Neural crest cell (in vitro differentiated cells): ENCODE measurements around the gene GABRG1. TPM values are rescaled to one million over a fixed set of nuclear protein-coding genes. Genes with fewer than 3 reads are reported as not detected.

Experiments used
- DNase-seq: peaks from one replicate; pipeline ENCODE4 v3.0.0; 2021; ENCODE audit warnings: low read depth, mixed read lengths, low spot score
- H3K27ac Mint-ChIP-seq: one replicate; pipeline ENCODE4 v1.8.0; 2021; ENCODE audit warnings: mild to moderate bottlenecking, mixed read lengths; ENCODE audit not compliant: unreplicated experiment
- H3K27me3 Mint-ChIP-seq: 2 replicates; pipeline ENCODE4 v1.8.0; 2021; ENCODE audit warnings: low read depth, mild to moderate bottlenecking, mixed read lengths
- H3K36me3 Mint-ChIP-seq: 2 replicates; pipeline ENCODE4 v1.8.0; 2021; ENCODE audit warnings: low read depth, mild to moderate bottlenecking, mixed read lengths
- H3K4me1 Mint-ChIP-seq: 2 replicates; pipeline ENCODE4 v1.8.0; 2021; ENCODE audit warnings: mixed read lengths
- H3K4me3 Mint-ChIP-seq: one replicate; pipeline ENCODE4 v1.8.0; 2021; ENCODE audit warnings: mild to moderate bottlenecking, mixed read lengths
- H3K9me3 Mint-ChIP-seq: 2 replicates; pipeline ENCODE4 v1.8.0; 2021; ENCODE audit warnings: mixed read lengths
- total RNA-seq: library from RNA; stranded (reverse); gene quantifications from 2 replicates; pipeline ENCODE4 v1.2.1, GENCODE V29; 2021
- TF ChIP-seq, protein P1 (sequence below): fragments of 200-600 bp; sonication (generic); conservative IDR thresholded peaks from 2 replicates; pipeline ENCODE4 v1.5.0; 2021; ENCODE audit warnings: antibody characterized with exemption, mild to moderate bottlenecking

The GABRG1 gene
- total RNA-seq, 1 donor from 2014 or later = not detected

GRCh38 chr4:46081248-46081647 is 42.6 kb downstream of the GABRG1 start:
- Mint-ChIP-seq H3K9me3 (no peaks in the 10 kb centered on the region), H3K27me3 (peaks cover 37% of the 10 kb centered on the region), H3K4me1 (no peaks in the 10 kb centered on the region), H3K36me3 (no peaks in the 10 kb centered on the region), H3K27ac (no peak overlapping the region), H3K4me3 (no peak overlapping the region)
- TF ChIP-seq, protein P1, sequence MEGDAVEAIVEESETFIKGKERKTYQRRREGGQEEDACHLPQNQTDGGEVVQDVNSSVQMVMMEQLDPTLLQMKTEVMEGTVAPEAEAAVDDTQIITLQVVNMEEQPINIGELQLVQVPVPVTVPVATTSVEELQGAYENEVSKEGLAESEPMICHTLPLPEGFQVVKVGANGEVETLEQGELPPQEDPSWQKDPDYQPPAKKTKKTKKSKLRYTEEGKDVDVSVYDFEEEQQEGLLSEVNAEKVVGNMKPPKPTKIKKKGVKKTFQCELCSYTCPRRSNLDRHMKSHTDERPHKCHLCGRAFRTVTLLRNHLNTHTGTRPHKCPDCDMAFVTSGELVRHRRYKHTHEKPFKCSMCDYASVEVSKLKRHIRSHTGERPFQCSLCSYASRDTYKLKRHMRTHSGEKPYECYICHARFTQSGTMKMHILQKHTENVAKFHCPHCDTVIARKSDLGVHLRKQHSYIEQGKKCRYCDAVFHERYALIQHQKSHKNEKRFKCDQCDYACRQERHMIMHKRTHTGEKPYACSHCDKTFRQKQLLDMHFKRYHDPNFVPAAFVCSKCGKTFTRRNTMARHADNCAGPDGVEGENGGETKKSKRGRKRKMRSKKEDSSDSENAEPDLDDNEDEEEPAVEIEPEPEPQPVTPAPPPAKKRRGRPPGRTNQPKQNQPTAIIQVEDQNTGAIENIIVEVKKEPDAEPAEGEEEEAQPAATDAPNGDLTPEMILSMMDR = no peak
- DNase-seq = no peak

DNA sequence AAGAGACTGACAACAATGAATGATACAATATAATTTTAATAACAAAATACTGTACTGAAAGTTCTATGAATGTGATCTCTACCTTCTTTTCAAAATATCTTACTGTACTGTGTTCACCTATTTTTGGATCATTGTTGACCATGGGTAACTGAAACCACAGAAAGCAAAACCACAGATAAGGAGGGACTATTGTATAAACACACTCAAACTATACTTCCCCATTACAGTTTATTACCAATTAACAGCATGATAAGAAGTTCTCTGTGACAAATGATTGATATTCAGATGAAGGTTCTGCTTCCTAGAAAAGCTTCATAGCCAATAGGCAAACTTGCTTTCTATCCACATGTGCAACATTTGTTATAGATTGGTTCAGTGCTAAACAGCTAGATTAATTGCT is 50.1 kb downstream of the GABRG1 start:
- no peak overlapping the region for H3K27ac Mint-ChIP-seq
- H3K36me3 Mint-ChIP-seq = no peaks in the 10 kb centered on the region
- TF ChIP-seq, protein P1 = no peak
- no peaks in the 10 kb centered on the region for H3K4me1 Mint-ChIP-seq
- H3K9me3 Mint-ChIP-seq = no peaks in the 10 kb centered on the region
- no peak overlapping the region for H3K4me3 Mint-ChIP-seq
- peaks cover 19% of the 10 kb centered on the region for H3K27me3 Mint-ChIP-seq
- DNase-seq = no peak

DNA sequence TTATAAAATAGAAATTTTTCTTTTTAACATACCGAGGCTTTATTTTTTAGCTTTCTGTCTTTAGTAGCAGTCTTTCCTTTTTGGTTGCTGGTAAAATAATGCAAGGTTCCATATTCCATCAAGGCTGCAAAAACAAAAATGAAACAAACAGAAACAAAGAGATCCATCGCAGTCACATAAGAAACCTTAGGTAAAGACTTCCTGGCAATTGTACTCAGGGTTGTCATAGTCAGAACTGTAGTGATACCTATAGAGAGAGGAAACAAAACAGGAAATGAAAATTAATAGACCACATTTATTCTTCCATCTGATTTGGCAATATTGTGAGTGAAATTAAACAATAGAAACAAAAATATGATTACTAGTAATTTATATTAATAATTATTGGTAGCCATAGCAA is 72.5 kb downstream of the GABRG1 start:
- Mint-ChIP-seq H3K4me1 (no peaks in the 10 kb centered on the region), H3K4me3 (no peak overlapping the region), H3K36me3 (no peaks in the 10 kb centered on the region), H3K9me3 (no peaks in the 10 kb centered on the region), H3K27ac (no peak overlapping the region), H3K27me3 (peaks cover 24% of the 10 kb centered on the region)
- no peak for DNase-seq
- TF ChIP-seq, protein P1 = no peak

DNA sequence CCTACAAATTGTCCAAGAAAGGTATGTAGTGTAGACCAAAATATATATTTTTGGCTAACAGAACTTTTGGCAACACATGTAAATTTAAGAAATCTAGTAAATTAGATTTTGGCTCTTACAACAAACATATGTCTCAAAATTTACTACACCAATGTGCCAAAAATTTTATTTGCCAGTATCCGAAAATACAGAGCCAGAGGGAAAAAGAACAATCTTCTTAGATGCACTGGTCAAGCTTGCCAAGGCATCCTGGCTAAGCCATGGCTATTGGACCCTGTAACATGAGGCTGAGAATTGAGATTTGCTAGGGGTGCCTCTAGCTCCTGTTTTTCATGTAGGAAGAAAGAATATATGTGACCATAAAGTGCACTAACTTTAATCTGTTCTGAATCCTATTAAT is 91.8 kb downstream of the GABRG1 start:
- DNase-seq = no peak
- Mint-ChIP-seq H3K4me3 (no peak overlapping the region), H3K36me3 (no peaks in the 10 kb centered on the region), H3K4me1 (no peaks in the 10 kb centered on the region), H3K27ac (no peak overlapping the region), H3K9me3 (peaks cover 2% of the 10 kb centered on the region), H3K27me3 (peaks cover 13% of the 10 kb centered on the region)
- TF ChIP-seq, protein P1 = no peak

DNA sequence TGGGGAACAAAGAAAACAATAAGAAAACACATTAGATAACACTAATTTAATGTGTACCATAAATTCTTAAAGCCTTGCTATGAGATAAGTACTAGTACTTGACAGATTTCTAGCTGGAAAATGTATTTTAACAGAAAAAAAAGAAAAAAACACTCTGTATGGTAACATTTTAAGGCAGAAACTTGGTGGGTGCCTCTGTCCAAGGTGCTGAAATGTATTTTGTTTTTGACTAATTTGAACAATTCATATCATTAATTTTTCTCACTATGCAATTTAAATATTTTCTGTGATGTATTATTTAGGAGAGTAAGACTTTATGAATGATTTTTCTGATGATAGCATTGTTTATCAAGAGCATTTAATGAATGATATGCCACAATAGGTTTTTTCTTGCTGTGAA is 107.5 kb downstream of the GABRG1 start:
- no peaks in the 10 kb centered on the region for H3K4me1 Mint-ChIP-seq
- no peak overlapping the region for H3K27ac Mint-ChIP-seq
- no peaks in the 10 kb centered on the region for H3K36me3 Mint-ChIP-seq
- DNase-seq = no peak
- TF ChIP-seq, protein P1 = no peak
- H3K9me3 Mint-ChIP-seq = no peaks in the 10 kb centered on the region
- no peak overlapping the region for H3K4me3 Mint-ChIP-seq
- H3K27me3 Mint-ChIP-seq = peaks cover 7% of the 10 kb centered on the region

DNA sequence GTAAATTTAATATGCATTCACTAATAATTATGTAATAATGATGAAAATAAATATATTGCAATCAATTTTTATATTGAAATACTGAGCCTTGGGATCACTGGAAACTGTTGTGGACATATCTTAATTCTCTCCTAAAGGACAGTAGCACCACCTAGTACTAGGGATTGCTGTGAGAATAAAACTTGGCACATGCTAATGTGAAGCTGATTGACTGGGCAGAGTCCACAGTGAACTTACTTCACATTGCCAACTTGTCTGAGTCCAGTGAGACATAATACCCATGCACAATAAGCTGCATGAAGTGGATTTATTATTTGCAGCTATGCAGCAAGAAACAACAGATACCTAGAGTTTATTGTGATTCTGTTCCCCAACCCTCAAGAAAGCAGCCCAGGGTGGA is 131.1 kb downstream of the GABRG1 start:
- TF ChIP-seq, protein P1 = no peak
- H3K27ac Mint-ChIP-seq = no peak overlapping the region
- no peaks in the 10 kb centered on the region for H3K4me1 Mint-ChIP-seq
- no peaks in the 10 kb centered on the region for H3K9me3 Mint-ChIP-seq
- no peak overlapping the region for H3K4me3 Mint-ChIP-seq
- DNase-seq = no peak
- no peaks in the 10 kb centered on the region for H3K36me3 Mint-ChIP-seq
- peaks cover 4% of the 10 kb centered on the region for H3K27me3 Mint-ChIP-seq
